CD4-positive, alpha-beta T cell treated with Interleukin-17A for 4 hours (primary cell): ENCODE measurements around the gene TOMM22.
"Not testable (repeated sequence)": the region's sequence is repeated elsewhere in the genome, so short reads cannot be mapped to it uniquely, and the experiment has no call there.

Experiments used
- DNase-seq: peaks from one replicate; pipeline ENCODE4 v3.0.0-alpha.2; 2020; ENCODE audit warnings: mixed read lengths

Gene TOMM22

DNA sequence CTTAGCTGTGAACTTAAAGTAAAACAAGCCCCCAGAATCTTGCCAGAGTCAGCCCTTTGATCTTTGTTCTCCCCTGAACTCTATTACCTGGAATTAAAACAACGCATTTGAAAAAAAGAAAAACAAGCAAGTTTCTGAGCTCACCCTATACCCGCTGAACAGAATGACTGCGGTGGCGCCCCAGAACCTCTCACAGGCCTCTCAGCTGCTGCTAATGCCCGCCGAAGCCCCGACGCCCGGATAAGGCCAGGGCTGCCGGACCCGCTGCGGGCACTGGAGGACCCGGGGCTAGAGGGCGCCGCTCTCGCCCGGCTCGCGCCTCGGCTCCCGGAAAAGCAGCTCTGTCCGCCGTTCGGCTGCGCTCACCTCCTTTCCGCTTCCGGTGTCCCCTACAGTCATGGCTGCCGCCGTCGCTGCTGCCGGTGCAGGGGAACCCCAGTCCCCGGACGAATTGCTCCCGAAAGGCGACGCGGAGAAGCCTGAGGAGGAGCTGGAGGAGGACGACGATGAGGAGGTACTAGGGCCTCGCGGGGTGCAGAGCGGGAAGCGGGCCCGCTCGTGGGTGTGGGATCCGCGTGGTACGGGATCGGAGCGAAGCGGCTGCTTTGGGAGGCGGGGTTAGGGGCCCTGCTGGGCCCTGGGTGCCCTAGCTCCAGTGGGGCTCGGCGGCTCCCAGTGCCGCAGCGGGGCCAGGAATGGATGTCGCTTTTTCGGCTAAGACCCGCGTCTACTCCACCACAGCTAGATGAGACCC lies at the start of gene TOMM22:
TSS of gene TOMM22 (plus strand) at position 376 of the 754 bp plus-strand sequence. CDS start at position 398, 22 bp downstream.
- DNase-seq, result peak; percentile 88

DNA sequence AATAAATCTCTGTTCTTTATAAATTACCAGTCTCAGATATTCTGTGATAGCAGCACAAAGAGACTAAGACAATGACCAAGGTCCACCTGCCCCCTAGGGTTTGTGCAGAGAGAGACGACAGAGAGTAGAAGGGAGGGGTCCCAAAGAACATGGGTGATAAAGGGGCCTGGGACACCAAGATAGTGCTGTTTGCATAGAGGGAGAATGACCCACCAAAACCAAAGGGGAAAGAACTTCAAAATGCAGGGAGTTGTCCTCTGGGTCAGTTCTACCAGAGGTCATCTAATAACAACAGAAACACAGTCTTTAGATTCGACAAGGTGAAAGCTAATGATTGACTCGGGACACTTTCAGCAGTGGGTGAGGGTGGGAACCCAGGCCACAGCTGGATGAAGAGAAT lies 49.2 kb upstream of the TOMM22 start:
- DNase-seq, result no peak

DNA sequence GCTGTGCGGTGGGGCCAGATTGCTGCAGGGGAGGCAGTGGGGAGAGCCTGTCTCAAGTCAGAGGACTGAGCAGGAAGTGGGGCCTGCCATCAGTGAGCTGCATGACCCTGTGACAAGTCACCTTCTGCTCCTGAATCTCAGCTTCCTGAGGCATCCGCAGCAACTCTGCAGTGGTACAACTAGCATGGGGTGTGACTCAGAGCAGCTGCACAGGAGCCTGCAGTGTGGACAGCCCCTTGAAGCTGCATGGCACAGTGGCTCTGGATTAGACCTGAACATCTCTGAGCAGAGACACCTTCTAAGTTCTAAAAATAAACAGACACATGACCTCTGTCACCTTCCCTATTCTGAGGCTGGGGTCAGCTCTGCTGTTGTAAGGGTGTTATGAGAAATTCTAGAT lies 43.5 kb upstream of the TOMM22 start:
- DNase-seq, result no peak

DNA sequence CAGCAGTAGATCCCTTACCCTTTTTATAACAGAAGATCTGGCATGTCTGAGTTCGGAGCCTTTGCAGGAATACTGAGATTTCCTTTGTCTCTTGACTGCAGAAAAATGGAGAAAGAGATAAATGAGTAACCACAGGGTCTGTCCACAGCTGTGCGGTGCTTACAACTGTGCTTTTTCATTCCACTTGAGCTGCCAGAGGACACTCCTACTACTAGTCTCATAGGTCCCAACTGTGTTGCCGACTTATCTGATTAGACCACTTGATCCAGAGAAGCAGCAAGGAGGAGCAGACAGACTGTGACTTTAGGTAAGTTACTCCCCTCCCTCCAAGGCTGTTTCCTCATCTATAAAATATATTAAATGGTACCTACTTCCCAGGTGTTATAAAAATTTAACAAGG lies 43.0 kb upstream of the TOMM22 start:
- no peak for DNase-seq

DNA sequence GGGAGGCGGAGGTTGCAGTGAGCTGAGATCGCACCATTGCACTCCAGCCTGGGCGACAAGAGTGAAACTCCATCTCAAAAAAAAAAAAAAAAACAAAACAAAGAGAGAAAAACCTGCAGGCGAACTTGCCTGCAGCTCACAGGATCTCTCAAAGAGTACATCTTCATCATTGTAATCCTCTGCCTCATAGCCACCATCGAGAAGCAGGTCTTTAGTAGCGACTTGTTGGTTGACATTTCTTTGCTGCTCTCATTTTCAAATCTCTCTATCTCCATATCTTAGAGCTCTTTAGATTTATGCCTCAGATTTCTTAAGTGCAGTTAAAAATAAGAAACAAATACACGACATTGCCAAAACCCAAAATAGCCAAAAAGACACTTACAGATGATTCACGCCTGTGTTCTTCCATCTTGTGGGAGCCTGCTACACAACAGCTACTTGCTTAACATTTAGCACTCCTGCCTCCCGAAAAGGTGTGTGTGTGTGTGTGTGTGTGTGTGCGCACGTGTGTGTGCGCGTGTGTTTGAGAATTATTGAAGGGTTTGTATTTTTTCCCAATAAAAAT lies 40.2 kb upstream of the TOMM22 start:
- no peak for DNase-seq

DNA sequence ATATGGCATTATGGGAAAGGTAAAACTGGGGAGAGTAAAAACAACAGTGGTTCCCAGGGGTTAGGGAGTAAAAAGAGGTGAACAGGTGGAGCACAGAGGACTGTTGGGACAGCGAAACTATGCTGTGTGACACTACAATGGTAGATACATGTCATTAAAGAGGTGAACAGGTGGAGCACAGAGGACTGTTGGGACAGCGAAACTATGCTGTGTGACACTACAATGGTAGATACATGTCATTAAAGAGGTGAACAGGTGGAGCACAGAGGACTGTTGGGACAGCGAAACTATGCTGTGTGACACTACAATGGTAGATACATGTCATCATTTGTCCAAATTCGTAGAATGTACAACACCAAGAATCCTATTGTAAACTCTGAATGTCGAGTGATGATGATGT lies 37.5 kb upstream of the TOMM22 start:
- not testable (repeated sequence) for DNase-seq

DNA sequence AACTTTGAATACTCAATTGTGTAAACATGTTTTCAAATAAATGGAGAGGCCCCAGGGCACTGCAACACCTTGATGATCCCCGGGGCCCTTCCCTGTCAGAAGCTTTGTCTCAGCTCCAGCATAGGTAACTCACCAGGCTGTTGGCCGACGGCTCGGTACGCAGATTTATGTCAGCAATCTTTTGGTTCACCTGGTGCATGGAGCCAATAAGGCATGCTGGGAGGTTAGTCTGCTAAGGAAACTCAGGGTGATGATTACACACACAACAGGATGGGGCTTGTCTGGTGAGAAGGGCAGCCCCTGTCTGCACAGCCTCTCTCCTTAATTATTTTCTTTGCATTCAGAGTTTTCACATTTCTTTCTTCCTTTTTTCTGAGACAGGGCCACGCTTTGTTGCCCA lies 36.3 kb upstream of the TOMM22 start:
- DNase-seq, result no peak

DNA sequence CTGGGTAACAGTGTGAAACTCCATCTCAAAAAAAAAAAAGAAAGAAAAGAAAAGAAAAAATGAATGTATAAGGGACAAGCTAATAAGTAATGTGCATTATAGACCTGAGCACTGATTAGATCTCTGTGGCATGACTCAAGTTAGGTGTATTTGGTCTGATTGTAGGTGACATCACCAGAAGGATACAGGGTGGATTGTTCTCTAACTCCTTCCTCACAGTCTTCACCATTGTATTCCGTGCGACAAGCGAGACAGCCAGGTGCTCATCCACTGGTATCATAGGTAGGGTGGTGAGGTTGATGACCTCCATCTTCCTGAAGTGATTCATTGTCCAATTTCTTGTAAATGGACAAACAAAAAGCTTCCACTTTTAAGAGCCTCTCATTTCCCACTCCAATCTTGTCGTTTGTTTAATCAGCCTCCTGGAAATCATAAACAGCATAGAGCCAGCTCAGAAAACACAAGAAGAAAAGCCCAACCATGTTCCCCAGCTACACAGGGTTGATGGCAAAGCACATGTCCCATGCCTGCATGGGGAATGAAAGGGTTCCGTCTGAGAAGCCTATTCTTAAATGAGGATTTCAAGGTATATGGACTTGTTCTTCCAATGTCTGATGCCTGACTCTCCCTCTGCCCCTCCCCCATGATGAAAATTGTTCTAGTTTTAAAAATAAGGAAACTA lies 31.8 kb upstream of the TOMM22 start:
- no peak for DNase-seq

DNA sequence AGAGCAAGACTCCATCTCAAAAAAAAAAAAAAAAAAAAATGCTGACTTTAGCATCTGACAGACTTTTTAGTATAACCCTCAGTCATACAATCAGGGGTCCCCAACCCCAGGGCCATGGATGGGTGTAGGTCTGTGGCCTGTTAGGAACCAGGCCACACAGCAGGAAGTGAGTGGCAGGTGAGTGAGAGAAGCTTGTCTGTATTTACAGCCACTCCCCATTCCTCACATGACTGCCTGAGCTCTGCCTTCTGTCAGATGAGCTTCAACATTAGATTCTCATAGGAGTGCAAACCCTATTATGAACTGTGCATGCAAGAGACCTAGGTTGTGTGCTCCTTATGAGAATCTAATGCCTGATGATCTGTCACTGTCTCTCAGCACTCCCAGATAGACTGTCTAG lies 28.9 kb upstream of the TOMM22 start:
- DNase-seq, result no peak

DNA sequence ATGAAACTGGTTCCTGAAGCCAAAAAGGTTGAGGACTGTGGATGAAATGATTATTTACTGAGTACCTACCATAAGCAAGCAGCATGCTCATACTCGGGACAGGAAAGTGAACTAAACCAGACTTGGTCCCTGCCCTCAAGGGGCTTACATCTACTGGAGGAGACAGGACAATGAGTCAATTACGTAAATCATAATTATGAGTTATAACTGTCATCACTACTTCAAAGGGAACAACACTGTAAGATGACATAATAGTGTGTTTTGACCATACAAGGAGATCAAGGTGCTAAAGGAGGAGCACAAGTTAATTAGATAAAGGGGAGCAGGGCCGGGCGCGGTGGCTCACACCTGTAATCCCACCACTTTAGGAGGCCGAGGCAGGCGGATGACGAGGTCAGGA lies 28.0 kb upstream of the TOMM22 start:
- DNase-seq, result no peak

DNA sequence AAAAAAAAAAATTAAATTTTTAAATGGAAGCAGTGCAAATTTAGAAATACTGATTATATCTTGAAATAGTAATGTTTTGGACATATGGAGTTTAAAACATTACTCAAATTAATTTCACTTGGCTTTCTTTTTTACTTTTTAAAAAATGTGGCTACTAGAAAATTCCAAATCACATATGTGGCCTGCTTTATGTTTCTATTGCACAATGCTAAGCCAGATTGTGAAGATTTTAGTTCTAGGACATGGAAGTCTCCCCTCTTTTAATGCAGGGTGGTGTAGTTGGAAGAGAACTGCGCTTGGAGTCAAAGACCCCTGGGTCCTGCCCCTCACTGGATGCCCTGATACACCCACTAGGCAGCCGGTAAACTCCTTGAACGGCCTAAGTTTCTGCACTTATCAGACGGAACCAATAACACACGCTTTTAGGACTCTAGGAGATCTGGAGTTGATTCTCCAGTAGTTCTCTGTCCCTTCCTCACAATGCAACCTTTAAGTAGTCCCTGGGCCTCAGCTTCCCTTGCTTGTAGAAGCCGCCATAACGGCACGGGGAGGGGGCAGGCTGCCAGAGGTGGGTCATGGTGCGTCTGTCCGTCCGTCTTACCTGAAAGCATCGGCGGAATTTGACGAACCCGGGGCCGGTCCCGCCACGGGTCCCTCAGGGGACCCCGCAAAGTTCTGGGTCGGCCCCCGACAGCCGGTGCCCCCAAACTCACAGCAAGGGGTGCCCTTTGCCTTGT lies 26.1 kb upstream of the TOMM22 start:
- no peak for DNase-seq

DNA sequence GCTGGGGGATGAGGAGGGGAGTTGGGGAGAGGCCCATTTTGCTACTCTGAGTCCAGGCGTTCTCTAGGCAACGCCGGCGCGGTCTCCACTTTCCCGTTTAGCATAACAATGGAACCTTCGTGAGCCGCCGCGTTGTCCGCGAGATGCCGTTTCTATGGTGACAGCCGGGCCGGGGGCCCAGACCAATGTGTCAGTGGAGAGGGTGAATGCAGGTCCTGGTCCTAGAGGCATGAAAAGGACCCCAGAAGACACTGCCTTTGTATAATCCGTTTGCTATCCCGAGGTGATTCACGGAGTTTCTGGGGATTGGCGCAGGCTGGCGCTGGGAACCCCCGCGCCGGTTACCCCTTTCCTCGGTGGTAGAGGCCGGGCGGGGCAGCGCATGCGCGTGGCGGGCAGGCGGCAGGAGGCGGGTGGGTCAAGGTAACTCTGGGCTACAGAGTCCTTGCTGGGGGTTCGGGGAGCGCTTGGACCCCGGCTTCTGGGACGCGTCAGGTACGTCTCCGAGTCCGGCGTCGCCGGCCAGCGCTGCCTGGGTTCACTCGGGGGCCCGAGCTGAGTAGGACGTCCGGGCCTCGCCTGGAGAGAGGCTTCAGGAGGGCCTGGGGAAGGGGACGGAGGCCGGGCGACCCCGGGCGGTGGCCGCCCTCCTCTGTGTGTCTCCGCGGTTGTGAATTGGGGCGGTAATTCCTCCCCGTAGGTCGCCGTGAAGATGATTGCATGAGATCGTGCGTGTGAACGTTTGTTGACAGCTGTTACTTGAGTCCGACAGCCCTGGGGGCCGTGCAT lies 25.3 kb upstream of the TOMM22 start, which contains the start of the genes CBY1 and FAM227A:
TSS of gene CBY1 (plus strand) at position 383 of the 789 bp plus-strand sequence. CDS start 11,417 bp downstream, outside the sequence.
TSS of gene FAM227A (minus strand) at position 137 of the 789 bp plus-strand sequence. CDS start 6,224 bp downstream, outside the sequence.
- DNase-seq, result peak; percentile 89

DNA sequence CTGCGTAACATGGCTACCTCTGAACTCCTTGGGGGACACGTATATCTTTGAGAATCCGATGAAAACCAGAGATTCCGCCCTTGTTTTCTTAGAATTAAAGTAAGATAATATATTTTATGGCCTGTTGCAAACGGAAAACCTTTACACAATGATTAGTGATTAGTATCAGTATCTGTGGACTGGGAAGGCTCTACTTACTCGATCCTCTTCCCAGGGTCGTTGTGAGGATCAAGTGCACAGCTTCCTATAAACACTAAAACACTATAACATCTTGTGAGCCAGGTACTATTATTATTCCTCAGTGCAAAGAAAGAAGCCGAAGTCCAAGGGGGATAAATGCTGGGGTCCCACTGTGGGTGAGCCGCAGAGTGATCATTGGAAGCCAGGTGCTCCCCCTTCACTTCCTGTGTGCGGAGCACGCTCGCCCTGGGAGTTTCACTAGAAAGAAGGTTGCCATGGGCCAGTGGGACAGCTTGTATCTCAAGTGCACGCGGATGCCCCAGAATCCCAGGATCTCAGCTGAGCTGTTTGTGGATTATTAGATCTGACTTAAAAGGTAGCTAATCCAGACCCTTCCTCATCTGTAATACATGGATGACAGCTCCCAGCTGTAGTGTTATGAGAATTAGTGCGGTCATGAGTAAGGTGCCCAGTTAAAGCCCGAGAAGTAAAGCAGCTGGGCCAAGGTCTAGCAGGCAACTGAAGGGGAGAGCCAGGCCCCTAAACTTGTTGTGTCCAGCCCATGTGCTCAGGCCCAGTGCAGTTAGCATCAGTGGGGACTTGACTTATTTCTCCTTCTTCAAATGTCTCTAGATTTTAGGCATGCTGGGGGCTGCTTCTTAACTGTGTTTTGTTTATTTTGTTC lies 24.5 kb upstream of the TOMM22 start:
- peak; percentile 50 for DNase-seq

DNA sequence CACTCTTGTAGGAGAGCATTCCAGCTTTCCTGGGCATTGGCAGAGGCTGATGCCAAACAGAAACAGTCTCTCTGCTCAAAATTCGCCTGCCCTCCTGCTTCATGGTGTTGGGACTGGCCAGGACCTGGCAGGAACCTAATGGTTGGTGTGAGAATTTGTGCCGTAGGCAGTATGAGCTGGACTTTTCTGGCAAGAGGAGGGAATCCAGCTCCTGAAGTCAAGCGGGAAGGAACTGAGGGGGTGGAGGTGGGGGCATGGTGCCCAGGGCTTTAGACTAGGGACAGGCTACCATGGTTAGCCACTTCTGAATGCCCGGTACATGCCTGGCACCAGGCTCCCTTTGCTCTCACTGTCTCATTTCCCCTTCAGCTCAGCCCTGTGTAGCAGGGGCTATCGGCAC lies 6.9 kb upstream of the TOMM22 start:
- DNase-seq, result no peak

DNA sequence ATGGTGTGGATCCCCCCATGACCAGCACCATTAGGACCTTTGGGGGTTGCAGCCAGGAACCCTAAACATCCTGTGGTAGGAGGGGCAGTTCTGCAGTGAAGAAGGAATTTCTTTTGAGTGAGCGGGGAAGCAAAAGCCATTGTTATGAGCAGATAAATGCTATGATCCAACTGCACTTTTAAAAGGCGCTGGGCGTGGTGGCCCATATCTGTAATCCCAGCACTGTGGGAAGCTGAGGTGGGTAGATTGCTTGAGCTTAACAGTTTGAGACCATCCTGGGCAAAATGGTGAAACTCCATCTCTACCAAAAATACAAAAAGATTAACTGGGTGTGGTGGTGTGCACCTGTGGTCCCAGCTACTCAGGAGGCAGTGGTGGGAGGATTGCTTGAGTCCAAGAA lies 5.9 kb upstream of the TOMM22 start:
- DNase-seq, result no peak

DNA sequence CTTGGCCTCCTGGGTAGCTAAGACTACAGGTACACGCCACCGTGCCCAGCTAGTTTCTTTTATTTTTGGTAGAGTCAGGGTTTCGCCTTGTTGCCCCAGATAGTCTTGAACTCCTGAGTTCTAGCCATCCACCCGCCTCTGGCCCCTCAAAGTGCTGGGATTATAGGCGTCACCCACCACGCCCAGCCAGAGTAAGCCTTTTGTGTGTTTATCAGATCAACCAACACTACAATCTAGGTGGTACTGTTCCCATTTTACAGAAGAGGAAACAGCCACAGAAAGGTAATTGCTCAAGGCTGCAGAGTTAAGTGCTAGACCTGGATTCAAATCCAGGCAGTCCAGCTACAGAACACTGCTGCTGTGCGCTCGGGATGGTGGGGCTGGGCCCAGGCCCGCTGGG lies 3.1 kb downstream of the TOMM22 start:
- DNase-seq, result no peak

DNA sequence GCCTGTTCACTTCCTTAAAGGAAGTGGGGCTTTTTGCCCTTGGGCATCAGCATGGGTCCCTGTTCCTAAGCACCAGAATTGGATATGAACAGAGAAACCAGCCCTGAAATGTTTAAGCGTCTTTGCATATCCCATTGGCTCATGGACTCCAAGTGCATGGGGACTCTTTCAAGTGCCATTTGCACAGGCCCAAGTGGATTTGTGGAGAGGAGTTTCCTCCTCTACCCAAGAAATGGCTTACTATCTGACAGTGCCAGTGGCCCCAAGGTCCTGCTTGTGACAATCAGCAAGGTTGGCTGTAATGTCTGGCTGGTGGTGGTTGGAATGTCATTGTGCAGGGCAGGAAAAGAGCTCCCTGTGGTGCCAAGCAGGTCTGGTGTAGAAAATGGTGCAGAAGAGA lies 4.0 kb downstream of the TOMM22 start:
- no peak for DNase-seq

DNA sequence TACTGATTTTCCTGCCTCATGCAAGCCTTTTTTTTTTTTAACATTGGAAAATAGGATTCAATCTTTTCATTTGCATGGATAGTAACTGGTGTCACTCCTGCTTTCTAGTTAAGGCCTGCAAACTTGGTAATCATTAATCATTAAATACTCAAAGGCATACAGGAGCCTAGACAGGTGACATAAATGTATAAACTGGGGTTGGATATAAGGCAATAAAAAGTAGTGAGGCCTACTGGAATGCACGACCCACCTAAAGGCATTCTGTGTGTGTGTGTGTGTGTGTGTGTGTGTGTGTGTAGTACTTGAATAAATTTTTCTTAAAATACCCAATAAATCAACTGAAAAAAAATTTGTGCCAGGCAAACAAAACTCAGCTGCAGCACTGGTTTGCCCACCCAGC lies 7.9 kb downstream of the TOMM22 start:
- no peak for DNase-seq

DNA sequence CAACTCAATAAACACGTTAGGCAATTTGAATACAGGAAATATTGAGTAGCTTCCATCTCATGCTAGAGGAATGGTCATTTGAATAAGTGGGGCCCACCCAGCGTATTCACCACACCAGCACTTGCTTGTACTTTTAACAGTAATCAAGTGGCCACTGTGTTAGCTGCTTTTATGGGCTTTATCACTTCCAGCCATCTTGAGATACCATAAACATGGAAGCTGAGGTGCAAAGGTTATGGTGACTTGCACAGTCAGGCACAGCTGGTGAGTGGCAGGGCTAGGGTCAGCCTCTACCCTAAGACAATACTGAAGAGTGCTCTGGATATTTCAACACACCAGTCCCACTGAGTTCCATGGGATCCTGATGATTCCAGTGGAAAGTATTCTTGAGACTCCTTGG lies 12.3 kb downstream of the TOMM22 start:
- DNase-seq, result no peak

DNA sequence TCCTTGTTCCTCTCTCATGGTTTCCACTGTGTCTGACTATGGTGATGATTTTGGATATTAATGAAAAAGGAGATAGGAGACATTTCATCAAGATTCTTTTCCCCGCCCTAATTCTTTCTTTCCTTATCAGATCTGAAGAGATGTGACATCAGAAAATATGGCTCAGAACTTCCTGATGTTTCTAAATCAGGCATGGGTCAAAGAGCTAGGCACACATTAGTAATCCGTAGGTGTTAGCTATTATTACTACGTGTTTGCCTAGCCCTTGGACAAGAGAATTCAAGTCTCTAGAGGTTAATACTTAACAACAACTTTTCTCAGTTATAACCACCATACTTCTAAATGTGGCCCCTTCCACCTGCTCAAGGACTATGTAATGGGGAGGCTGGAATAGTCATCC lies 13.2 kb downstream of the TOMM22 start:
- no peak for DNase-seq
